Esophagus muscularis mucosa (tissue), 3 donors: ENCODE results near the gene NDUFAF4.

Source experiments
- POLR2AphosphoS5 ChIP-seq, 2 donors: sonication (generic); formaldehyde crosslinking; IDR thresholded peaks; one replicate each; pipeline ENCODE4 v1.6.1; 2017; ENCODE audit warnings: antibody characterized with exemption in 2 of 2
- TF ChIP-seq, protein P1 (sequence below), 3 experiments: fragments of 200-600 bp in 2 of 3; fragments of 450-650 bp in 1 of 3; sonication (generic) in 2 of 3; IDR thresholded peaks; one replicate each; pipeline ENCODE4 v1.5.1; 2017 to 2019; ENCODE audit warnings: antibody characterized with exemption in 3 of 3, mild to moderate bottlenecking in 2 of 3, moderate library complexity in 1 of 3

DNA sequence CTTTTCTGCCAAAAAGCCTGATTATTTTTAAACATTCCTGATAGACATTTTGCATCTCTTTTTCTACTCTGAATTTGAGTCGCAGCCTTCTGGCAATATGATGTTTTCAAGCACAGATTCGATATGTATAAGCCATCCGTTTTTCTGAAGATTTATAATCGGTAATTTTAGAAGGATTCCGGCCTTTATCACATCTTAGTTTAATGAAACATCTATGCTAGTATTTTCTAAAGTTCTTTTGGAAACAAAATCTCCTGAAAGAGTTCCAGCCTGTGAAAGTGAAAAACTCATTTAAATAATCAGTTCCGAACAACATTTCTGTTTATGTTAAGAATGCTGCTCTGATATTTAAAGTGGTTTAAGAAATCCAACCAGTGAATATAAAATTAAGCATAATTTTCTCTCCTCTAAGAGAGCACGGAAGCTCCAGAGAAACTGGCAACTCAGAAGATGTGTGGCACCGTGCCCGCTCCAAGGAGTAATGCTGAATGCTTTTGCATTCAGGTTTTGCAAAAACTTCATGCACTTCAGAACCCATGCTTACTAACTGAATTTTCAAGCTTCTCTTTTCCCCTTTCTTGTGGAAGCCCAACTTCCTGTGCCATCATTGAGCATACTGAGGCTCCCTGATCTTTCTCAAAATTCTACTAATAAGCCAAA is 20.7 kb downstream of the NDUFAF4 start:
- TF ChIP-seq, protein P1, sequence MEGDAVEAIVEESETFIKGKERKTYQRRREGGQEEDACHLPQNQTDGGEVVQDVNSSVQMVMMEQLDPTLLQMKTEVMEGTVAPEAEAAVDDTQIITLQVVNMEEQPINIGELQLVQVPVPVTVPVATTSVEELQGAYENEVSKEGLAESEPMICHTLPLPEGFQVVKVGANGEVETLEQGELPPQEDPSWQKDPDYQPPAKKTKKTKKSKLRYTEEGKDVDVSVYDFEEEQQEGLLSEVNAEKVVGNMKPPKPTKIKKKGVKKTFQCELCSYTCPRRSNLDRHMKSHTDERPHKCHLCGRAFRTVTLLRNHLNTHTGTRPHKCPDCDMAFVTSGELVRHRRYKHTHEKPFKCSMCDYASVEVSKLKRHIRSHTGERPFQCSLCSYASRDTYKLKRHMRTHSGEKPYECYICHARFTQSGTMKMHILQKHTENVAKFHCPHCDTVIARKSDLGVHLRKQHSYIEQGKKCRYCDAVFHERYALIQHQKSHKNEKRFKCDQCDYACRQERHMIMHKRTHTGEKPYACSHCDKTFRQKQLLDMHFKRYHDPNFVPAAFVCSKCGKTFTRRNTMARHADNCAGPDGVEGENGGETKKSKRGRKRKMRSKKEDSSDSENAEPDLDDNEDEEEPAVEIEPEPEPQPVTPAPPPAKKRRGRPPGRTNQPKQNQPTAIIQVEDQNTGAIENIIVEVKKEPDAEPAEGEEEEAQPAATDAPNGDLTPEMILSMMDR (IDR thresholded peaks at IDR 0.05): no peak
- TF ChIP-seq POLR2AphosphoS5 (IDR thresholded peaks at IDR 0.05): no peak
